K562 (cell line): ENCODE measurements around the gene TMOD3. TPM values are rescaled to one million over a fixed set of nuclear protein-coding genes. Genes with fewer than 3 reads are reported as not detected.

Experiments used
- ATAC-seq: fragments of 200-7000 bp; cut with Tn5 transposase; 3 replicates; pipeline ENCODE4 v1.9.1; 2020; ENCODE audit warnings: moderate library complexity
- Bru-seq: library from RNA; stranded (reverse); fragments of 400-500 nt; gene quantifications from one replicate; lab custom pipeline; 2021; lab: Mats Ljungman, UMichigan
- BruChase-seq, 2 experiments: library from RNA; stranded (reverse); fragments of 400-500 nt; gene quantifications; one replicate each; lab custom pipeline; 2021; lab: Mats Ljungman, UMichigan
- BruUV-seq: library from RNA; stranded (reverse); fragments of 400-500 nt; replicated peaks from 2 replicates; lab custom pipeline; 2021; lab: Mats Ljungman, UMichigan
- CTCF ChIA-PET: fragments of 300-600 bp; formaldehyde crosslinking; extraction: SDS; loops from one replicate; lab custom pipeline; 2021; ENCODE audit warnings: low intra/inter-chr PET ratio; lab: Yijun Ruan, JAX
- POLR2A ChIA-PET: fragments of 300-600, 350-650 bp; sonication (Branson Sonifier 250); formaldehyde crosslinking; extraction: SDS; loops from one replicate; lab custom pipeline; 2021; ENCODE audit warnings: antibody characterized with exemption, inconsistent platforms; lab: Yijun Ruan, JAX
- DNase-seq, 4 experiments: peaks; one replicate each; pipeline versions ENCODE4 v3.0.0 to v3.0.0-alpha.2; 2011 to 2018; ENCODE audit warnings: low spot score in 3 of 4, mixed read lengths in 3 of 4; ENCODE audit errors: extremely low read depth in 1 of 4
- FAIRE-seq: peaks from 2 replicates; lab custom pipeline; 2011; peaks lifted over from hg19 to GRCh38; lab: Jason Lieb, UNC
- H2AFZ ChIP-seq: 2 replicates; pipeline ENCODE4 v1.6.0; 2011; ENCODE audit warnings: low read depth, low read length, control low read depth, inconsistent platforms
- H3K27ac ChIP-seq: fragments of 200-600 bp; 3 replicates; pipeline ENCODE4 v1.8.0; 2011; ENCODE audit warnings: low read depth, mild to moderate bottlenecking, control low read depth, inconsistent platforms, low read length, moderate library complexity, mixed read lengths; ENCODE audit errors: extremely low read depth
- H3K27me3 ChIP-seq, 2 experiments: fragments of 300-600 bp in 1 of 2; 2 replicates in 1 of 2; 3 replicates in 1 of 2; pipeline versions ENCODE4 v1.6.0 to v1.8.0; 2011; ENCODE audit warnings: inconsistent platforms in 2 of 2, low read length in 2 of 2, mild to moderate bottlenecking in 1 of 2, mixed read lengths in 1 of 2, moderate library complexity in 1 of 2; ENCODE audit not compliant: control insufficient read depth in 2 of 2, insufficient read depth in 2 of 2
- H3K36me3 ChIP-seq: fragments of 300-600 bp; 3 replicates; pipeline ENCODE4 v1.8.0; 2011; ENCODE audit warnings: mild to moderate bottlenecking, low read length, inconsistent platforms; ENCODE audit not compliant: control insufficient read depth, insufficient read depth
- H3K4me1 ChIP-seq, 2 experiments: fragments of 200-600 bp in 1 of 2; replicated peaks in 1 of 2; 2 replicates in 1 of 2; 3 replicates in 1 of 2; pipeline versions ENCODE4 v1.5.1 to v1.8.0; 2011; ENCODE audit warnings: inconsistent platforms in 2 of 2, low read length in 2 of 2, mild to moderate bottlenecking in 1 of 2, mixed read lengths in 1 of 2, moderate library complexity in 1 of 2; ENCODE audit not compliant: control insufficient read depth in 2 of 2, insufficient read depth in 2 of 2
- H3K4me2 ChIP-seq: 2 replicates; pipeline ENCODE4 v1.6.1; 2011; ENCODE audit warnings: low read length, control low read depth, inconsistent platforms, mixed read lengths; ENCODE audit not compliant: insufficient read depth
- H3K4me3 ChIP-seq: fragments of 200-600 bp; sonication (generic), shearing (Covaris generic); 2 replicates; pipeline ENCODE4 v1.5.1; 2016; ENCODE audit warnings: control low read depth, inconsistent platforms
- H3K79me2 ChIP-seq: fragments of 200-600 bp; 3 replicates; pipeline ENCODE4 v1.8.0; 2011; ENCODE audit warnings: low read length, inconsistent platforms; ENCODE audit not compliant: control insufficient read depth, insufficient read depth
- H3K9ac ChIP-seq, 2 experiments: 2 replicates each; pipeline versions ENCODE4 v1.6.0 to v1.6.1; 2011; ENCODE audit warnings: low read depth in 2 of 2, low read length in 2 of 2, control low read depth in 1 of 2, inconsistent platforms in 1 of 2, mild to moderate bottlenecking in 1 of 2, mixed read lengths in 1 of 2; ENCODE audit not compliant: insufficient read depth in 1 of 2
- H3K9me1 ChIP-seq: one replicate; pipeline ENCODE4 v1.6.0; 2011; ENCODE audit warnings: inconsistent platforms, mild to moderate bottlenecking, low read length, moderate library complexity; ENCODE audit not compliant: control insufficient read depth, insufficient read depth
- H3K9me3 ChIP-seq: replicated peaks from 2 replicates; pipeline ENCODE4 v1.5.1; 2011; ENCODE audit warnings: low read depth, low read length, inconsistent platforms; ENCODE audit not compliant: control insufficient read depth, insufficient read depth
- H4K20me1 ChIP-seq: replicated peaks from 2 replicates; pipeline ENCODE4 v1.6.1; 2011; ENCODE audit warnings: low read length, inconsistent platforms, mixed read lengths; ENCODE audit not compliant: control insufficient read depth, insufficient read depth
- MAZ ChIP-seq, 2 experiments: fragments of 450-650 bp in 1 of 2; sonication (generic) in 1 of 2; formaldehyde crosslinking; IDR thresholded peaks in 1 of 2; conservative IDR thresholded peaks in 1 of 2; 2 replicates each; pipeline versions ENCODE4 v1.4.0 to v1.5.0; 2020; ENCODE audit warnings: mild to moderate bottlenecking in 1 of 2, missing genetic modification reagents in 1 of 2
- SMAD1 ChIP-seq: fragments of 150-350 bp; IDR thresholded peaks from 2 replicates; pipeline ENCODE4 v1.6.1; 2014; ENCODE audit warnings: low read length, low read depth; ENCODE audit not compliant: partially characterized antibody
- ZNF830 ChIP-seq: fragments of 250-450 bp; sonication (Bioruptor Pico); IDR thresholded peaks from 2 replicates; pipeline ENCODE4 v1.5.0; 2021; ENCODE audit warnings: mild to moderate bottlenecking
- WGBS: fragments of 100-300 bp; shearing (Covaris generic); methylation state at CpG from one replicate; pipeline ENCODE4 v1.1.6; 2016; ENCODE audit warnings: low coverage, mixed read lengths; ENCODE audit not compliant: insufficient coverage; ENCODE audit errors: missing lambda C conversion rate; 5-methylcytosine and 5-hydroxymethylcytosine counted together
- in situ Hi-C: fragments of 300-500 bp; cut with MboI; formaldehyde crosslinking; loops from 4 replicates; pipeline ENCODE4 v1.15.0; 2018; ENCODE audit warnings: inconsistent platforms, mixed read lengths
- intact Hi-C: fragments of 100-400 bp; cut with micrococcal nuclease; formaldehyde crosslinking; loops from 2 replicates; pipeline ENCODE4 v1.14.2; 2022
- long read RNA-seq, 3 experiments: library from polyadenylated mRNA in 2 of 3; library from RNA in 1 of 3; unstranded in 2 of 3; stranded (forward) in 1 of 3; transcript quantifications; one replicate each; pipeline ENCODE4 v2.0.0, GENCODE V29; 2019 to 2022
- polyA minus RNA-seq, 3 experiments: library from RNA; depleted of rRNA, polyadenylated mRNA; stranded (reverse); fragments of >200 nt; gene quantifications; 2 replicates each; pipeline ENCODE4 v1.2.3, GENCODE V29; 2011
- polyA plus RNA-seq, 8 experiments: library from polyadenylated mRNA; depleted of rRNA in 4 of 8; stranded (reverse) in 5 of 8; unstranded in 3 of 8; fragments of >200 nt; fragmentation: Nextera tagmentation in 2 of 8; fragmentation: Illumina TruSeq in 1 of 8; extraction: Ambion mirVana in 2 of 8; extraction: Trizol in 1 of 8; gene quantifications; 2 replicates each; pipeline versions ENCODE4 v1.2.1 to v1.2.3, GENCODE V29; 2011 to 2014; ENCODE audit warnings: inconsistent platforms in 1 of 8, missing spikeins in 1 of 8
- total RNA-seq, 7 experiments: library from RNA; depleted of rRNA in 6 of 7; stranded (reverse); fragments of >200 nt in 6 of 7; fragmentation: Illumina TruSeq in 2 of 7; extraction: Trizol in 2 of 7; gene quantifications; 2 replicates each; pipeline versions ENCODE4 v1.2.1 to v1.2.3, GENCODE V29; 2011 to 2021; ENCODE audit warnings: low replicate concordance in 1 of 7
- TF ChIP-seq, protein P1 (sequence below), 2 experiments: fragments of 450-650 bp; IDR thresholded peaks; 2 replicates each; pipeline ENCODE4 v1.6.1; 2016; ENCODE audit warnings: mild to moderate bottlenecking in 2 of 2, borderline replicate concordance in 1 of 2, low read depth in 1 of 2, moderate library complexity in 1 of 2

The TMOD3 gene
- total RNA-seq (2011; cell fraction: chromatin; rRNA removed; ENCODE audit: low replicate concordance), result 24.8 and 43.8 TPM in 2 replicates
- total RNA-seq (2011; cell fraction: nucleolus; rRNA removed), result 10.7 and 12.5 TPM in 2 replicates
- 21.0 and 49.5 TPM in 2 replicates for total RNA-seq (2011; cell fraction: nucleoplasm; rRNA removed)
- 30.9 and 34.5 TPM in 2 replicates for total RNA-seq (2014; rRNA removed)
- total RNA-seq (2014; rRNA removed; fragmentation: Illumina TruSeq; extraction: Trizol), result 39.4 and 40.8 TPM in 2 replicates
- 44.0 and 44.4 TPM in 2 replicates for total RNA-seq (2015; rRNA removed; fragmentation: Illumina TruSeq; extraction: Trizol)
- 42.7 and 45.0 TPM in 2 replicates for total RNA-seq (2021)
- polyA plus RNA-seq (2011; rRNA removed), result 20.0 and 26.4 TPM in 2 replicates
- 4.8 and 10.4 TPM in 2 replicates for polyA plus RNA-seq (2011; cell fraction: cytosol; rRNA removed)
- 11.4 and 14.8 TPM in 2 replicates for polyA plus RNA-seq (2011; cell fraction: nucleus; rRNA removed)
- 14.0 and 15.3 TPM in 2 replicates for polyA plus RNA-seq (2012)
- polyA plus RNA-seq (2014; fragmentation: Illumina TruSeq; extraction: Trizol), result 26.3 and 30.9 TPM in 2 replicates
- 10 to 100 TPM in 1 of 2 experiments, 1 to 10 TPM in 1; 6.8 to 12.0 TPM for polyA plus RNA-seq (2014; fragmentation: Nextera tagmentation; extraction: Ambion mirVana)
- 21.1 and 22.6 TPM in 2 replicates for polyA plus RNA-seq (2014; rRNA removed)
- polyA minus RNA-seq (2011; rRNA and poly(A)+ RNA removed), result 40.7 and 47.9 TPM in 2 replicates
- 9.8 and 14.3 TPM in 2 replicates for polyA minus RNA-seq (2011; cell fraction: cytosol; rRNA and poly(A)+ RNA removed)
- polyA minus RNA-seq (2011; cell fraction: nucleus; rRNA and poly(A)+ RNA removed), result 7.5 and 10.4 TPM in 2 replicates
- Bru-seq, nascent RNA, result percentile 84 among the genes with signal in this experiment
- percentile 85 among the genes with signal in this experiment for BruChase-seq, experiment 1, labeled RNA remaining after a 2-hour chase
- percentile 85 among the genes with signal in this experiment for BruChase-seq, experiment 2, labeled RNA remaining after a 6-hour chase
- long read RNA-seq, experiment 1, full-length matches to known transcripts, result 94 of 181 reads
- long read RNA-seq, experiment 1, partial matches to known transcripts, result 16 of 181 reads
- long read RNA-seq, experiment 1, other reads (novel, unspliced or antisense), result 71 of 181 reads
- long read RNA-seq, experiment 2, full-length matches to known transcripts, result 2 of 31 reads
- long read RNA-seq, experiment 2, partial matches to known transcripts, result 2 of 31 reads
- long read RNA-seq, experiment 2, other reads (novel, unspliced or antisense), result 27 of 31 reads
- long read RNA-seq, experiment 3, full-length matches to known transcripts, result 24 of 35 reads
- long read RNA-seq, experiment 3, partial matches to known transcripts, result 6 of 35 reads
- long read RNA-seq, experiment 3, other reads (novel, unspliced or antisense), result 5 of 35 reads

DNA sequence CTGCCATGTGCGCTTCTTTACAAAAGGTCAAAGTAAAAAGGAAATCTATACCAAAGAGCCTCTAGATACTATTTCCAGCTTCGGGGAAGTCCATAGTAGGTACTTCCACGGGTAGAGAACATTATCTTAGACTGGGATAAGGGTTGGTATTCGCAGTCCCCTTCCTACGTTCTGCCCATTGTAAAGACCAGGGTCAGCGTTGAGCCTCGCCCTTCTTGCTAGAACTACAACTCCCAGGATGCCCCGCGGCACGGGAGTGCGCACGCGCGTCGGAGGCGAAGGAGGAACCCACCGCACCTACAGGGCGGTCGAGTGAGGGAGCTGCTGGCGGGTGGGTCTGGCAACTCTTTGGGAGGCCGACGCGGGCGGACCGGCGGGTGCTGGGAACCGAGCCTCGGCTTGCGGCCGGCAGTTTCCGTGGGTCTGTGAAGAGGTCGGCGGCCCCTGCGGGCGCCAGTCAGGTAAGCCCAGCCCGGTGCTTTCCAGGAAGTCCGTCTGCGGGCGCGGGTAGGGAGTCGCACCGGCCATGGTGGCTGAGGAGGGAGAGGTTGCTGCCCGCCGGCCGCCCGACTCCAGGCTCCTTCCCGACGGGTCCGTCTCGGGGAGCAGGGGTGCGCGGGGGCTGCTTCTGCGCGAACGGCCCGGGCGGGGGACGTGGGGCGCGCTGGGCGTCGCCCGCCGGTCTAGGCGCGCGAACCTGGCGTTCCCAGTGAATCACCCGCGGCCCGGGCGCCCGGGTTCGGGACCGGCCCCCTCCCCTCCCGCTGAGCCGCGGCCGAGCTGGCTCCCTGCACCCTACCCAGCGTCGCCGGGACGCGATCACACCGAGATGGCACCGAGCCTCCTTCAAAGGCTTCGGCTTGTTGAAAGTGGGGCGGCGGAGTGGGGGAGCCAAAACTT lies at the start of gene TMOD3:
Gene TMOD3 (plus strand): TSS at position 278 of the 900 bp plus-strand sequence. CDS start 33,232 bp downstream, outside the sequence.
- Histone ChIP-seq H2AFZ (peak within 1 kb of the TSS; percentile 95), H3K27ac (peak within 1 kb of the TSS; percentile 87), H3K36me3 (peaks cover 7% of the 10 kb centered on the region; the same call in 2 of the 3 replicates), H4K20me1 (no peaks in the 10 kb centered on the region; the same call in 1 of the 2 replicates), H3K9me1 (no peaks in the 10 kb centered on the region), H3K4me2 (peak within 1 kb of the TSS; percentile 95), H3K4me1 (peaks cover 16 to 17% of the 10 kb centered on the region in 2 experiments; a peak in 4 of 5 replicates), H3K27me3 (no peaks in the 10 kb centered on the region), H3K9me3 (no peaks in the 10 kb centered on the region), H3K4me3 (peak within 1 kb of the TSS; percentile 91), H3K79me2 (peaks cover 50% of the 10 kb centered on the region), H3K9ac (peak within 1 kb of the TSS; percentile 85 to 92)
- WGBS, result 1% methylated on average over 54 of the region's 89 CpGs
- intact Hi-C loops (no loop called here), in situ Hi-C loops (no loop called here)
- FAIRE-seq (peak; percentile 91), DNase-seq (peak; percentile 94 to 98 (median 96)), ATAC-seq (peak; percentile 91)
- ChIA-PET CTCF (no interaction called here), POLR2A (interaction anchor here (0.6 to 3.2 kb wide), 8 partner anchors 9 to 246 kb away, joined by 3 to 18 read pairs (median 4); no protein-coding TSS in a partner anchor)
- no TSS peak for BruUV-seq
- TF ChIP-seq MAZ (CRISPR knock-in tag; conservative IDR thresholded peaks at IDR 0.05 in 1 of 2, IDR thresholded peaks at IDR 0.05 in 1 of 2) (peak; percentile 18 to 81; a peak in 3 of 4 replicates), SMAD1 (no peak), ZNF830 (no peak)
- TF ChIP-seq, protein P1, sequence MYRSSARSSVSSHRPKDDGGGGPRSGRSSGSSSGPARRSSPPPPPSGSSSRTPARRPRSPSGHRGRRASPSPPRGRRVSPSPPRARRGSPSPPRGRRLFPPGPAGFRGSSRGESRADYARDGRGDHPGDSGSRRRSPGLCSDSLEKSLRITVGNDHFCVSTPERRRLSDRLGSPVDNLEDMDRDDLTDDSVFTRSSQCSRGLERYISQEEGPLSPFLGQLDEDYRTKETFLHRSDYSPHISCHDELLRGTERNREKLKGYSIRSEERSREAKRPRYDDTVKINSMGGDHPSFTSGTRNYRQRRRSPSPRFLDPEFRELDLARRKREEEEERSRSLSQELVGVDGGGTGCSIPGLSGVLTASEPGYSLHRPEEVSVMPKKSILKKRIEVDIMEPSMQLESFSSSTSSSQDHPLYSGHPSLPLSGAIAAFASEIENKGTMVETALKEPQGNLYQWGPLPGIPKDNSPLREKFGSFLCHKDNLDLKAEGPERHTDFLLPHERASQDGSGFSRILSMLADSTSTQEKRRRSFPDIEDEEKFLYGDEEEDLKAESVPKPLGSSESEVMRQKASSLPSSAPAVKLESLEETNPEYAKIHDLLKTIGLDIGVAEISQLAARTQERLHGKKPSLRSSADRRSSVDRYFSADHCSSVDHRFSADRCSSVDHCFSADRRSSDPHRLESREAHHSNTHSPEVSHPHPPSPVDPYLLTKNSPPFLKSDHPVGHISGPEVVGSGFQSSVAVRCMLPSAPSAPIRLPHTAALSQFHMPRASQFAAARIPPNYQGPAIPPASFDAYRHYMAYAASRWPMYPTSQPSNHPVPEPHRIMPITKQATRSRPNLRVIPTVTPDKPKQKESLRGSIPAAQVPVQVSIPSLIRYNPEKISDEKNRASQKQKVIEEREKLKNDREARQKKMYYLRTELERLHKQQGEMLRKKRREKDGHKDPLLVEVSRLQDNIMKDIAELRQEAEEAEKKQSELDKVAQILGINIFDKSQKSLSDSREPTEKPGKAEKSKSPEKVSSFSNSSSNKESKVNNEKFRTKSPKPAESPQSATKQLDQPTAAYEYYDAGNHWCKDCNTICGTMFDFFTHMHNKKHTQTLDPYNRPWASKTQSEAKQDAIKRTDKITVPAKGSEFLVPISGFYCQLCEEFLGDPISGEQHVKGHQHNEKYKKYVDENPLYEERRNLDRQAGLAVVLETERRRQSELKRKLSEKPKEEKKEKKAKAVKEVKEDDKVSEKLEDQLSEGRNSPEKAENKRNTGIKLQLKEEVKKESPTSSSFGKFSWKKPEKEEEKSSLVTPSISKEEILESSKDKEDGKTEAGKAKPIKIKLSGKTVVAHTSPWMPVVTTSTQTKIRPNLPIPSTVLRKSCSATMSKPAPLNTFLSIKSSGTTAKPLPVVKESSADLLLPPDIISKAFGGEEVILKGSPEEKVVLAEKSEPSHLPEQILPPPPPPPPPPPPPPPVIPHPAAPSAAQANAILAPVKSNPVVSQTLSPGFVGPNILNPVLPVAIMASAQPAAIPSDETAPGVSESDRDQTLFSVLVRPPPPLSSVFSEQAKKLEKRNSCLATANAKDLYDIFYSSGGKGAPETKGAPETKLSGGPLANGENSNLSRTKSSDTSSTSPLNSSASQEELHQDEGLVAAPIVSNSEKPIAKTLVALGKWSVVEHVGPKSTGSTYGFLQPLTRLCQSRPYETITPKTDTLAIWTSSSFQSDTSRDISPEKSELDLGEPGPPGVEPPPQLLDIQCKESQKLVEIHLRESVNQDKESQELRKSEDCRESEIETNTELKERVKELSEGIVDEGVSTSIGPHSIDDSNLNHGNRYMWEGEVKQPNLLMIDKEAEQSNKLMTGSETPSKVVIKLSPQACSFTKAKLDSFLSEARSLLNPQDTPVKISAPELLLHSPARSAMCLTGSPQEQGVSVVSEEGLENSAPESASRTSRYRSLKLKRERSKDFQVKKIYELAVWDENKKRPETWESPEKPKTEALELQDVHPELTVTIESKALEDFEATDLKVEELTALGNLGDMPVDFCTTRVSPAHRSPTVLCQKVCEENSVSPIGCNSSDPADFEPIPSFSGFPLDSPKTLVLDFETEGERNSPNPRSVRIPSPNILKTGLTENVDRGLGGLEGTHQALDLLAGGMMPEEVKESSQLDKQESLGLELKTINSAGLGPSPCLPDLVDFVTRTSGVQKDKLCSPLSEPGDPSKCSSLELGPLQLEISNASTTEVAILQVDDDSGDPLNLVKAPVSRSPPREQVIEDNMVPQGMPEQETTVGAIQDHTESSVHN (IDR thresholded peaks at IDR 0.05; ENCODE audit: borderline replicate concordance in 1 of 2, low read depth in 1 of 2), result no peak
